Ascending aorta (tissue), 2 donors: Measurements from ENCODE around the gene SBK2. TPM values are rescaled to one million over a fixed set of nuclear protein-coding genes. Genes with fewer than 3 reads are reported as not detected.
"Not testable (repeated sequence)": the region's sequence is repeated elsewhere in the genome, so short reads cannot be mapped to it uniquely, and the experiment has no call there.

Experiments used
- DNase-seq, 2 donors: peaks; one replicate each; pipeline ENCODE4 v3.0.0-alpha.2; 2019; ENCODE audit warnings: low spot score in 2 of 2
- H3K27ac ChIP-seq, 2 donors: fragments of 200-600 bp; sonication (generic); one replicate each; pipeline ENCODE4 v1.5.1; 2016 to 2017; ENCODE audit warnings: mild to moderate bottlenecking in 1 of 2
- H3K27me3 ChIP-seq: fragments of 200-600 bp; sonication (generic); one replicate; pipeline ENCODE4 v1.5.1; 2017
- H3K36me3 ChIP-seq, 2 donors: fragments of 200-600 bp; sonication (generic); one replicate each; pipeline ENCODE4 v1.5.1; 2016
- H3K4me1 ChIP-seq, 2 donors: fragments of 200-600 bp; sonication (generic); one replicate each; pipeline ENCODE4 v1.5.1; 2016 to 2017; ENCODE audit warnings: mild to moderate bottlenecking in 1 of 2
- H3K4me3 ChIP-seq, 2 donors: fragments of 200-600 bp; sonication (generic); one replicate each; pipeline ENCODE4 v1.5.1; 2016 to 2017; ENCODE audit warnings: mild to moderate bottlenecking in 1 of 2
- H3K9me3 ChIP-seq, 2 donors: fragments of 200-600 bp; sonication (generic); one replicate each; pipeline ENCODE4 v1.5.1; 2016
- intact Hi-C: fragments of 100-400 bp; cut with DNase I; formaldehyde crosslinking; loops from one replicate; pipeline ENCODE4 v1.15.1; 2023
- total RNA-seq: library from RNA; depleted of rRNA; stranded (reverse); fragments of >200 nt; gene quantifications from one replicate; pipeline ENCODE4 v1.1.0, GENCODE V29; 2016
- TF ChIP-seq, protein P1 (sequence below), 3 experiments: fragments of 200-600 bp in 2 of 3; fragments of 450-650 bp in 1 of 3; sonication (generic) in 2 of 3; IDR thresholded peaks; one replicate each; pipeline ENCODE4 v1.5.1; 2016 to 2019; ENCODE audit warnings: antibody characterized with exemption in 3 of 3, mild to moderate bottlenecking in 1 of 3, moderate library complexity in 1 of 3

SBK2 gene
- total RNA-seq, 1 donor from 2014 or later = not detected

DNA sequence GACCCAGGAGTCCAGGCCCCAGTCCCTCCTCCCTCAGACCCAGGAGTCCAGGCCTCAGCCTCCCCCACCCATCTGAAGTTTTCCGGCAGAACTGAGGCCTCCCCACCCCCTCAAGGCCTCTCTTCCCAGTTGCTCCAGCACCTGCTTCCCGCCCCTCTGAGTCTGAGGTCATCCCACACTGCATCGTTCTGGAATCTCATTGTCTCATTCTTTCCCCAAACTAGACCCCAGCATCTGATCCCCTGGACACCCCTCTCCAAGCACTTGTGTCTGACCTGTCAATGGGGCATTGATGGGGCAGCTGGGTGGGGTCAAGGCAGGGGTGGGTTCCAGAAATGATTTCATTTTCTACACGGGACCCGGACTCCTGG, 793 bp upstream of the SBK2 start:
- no peaks in the 10 kb centered on the region for H3K27me3 ChIP-seq
- intact Hi-C loops = no loop called here
- TF ChIP-seq, protein P1, sequence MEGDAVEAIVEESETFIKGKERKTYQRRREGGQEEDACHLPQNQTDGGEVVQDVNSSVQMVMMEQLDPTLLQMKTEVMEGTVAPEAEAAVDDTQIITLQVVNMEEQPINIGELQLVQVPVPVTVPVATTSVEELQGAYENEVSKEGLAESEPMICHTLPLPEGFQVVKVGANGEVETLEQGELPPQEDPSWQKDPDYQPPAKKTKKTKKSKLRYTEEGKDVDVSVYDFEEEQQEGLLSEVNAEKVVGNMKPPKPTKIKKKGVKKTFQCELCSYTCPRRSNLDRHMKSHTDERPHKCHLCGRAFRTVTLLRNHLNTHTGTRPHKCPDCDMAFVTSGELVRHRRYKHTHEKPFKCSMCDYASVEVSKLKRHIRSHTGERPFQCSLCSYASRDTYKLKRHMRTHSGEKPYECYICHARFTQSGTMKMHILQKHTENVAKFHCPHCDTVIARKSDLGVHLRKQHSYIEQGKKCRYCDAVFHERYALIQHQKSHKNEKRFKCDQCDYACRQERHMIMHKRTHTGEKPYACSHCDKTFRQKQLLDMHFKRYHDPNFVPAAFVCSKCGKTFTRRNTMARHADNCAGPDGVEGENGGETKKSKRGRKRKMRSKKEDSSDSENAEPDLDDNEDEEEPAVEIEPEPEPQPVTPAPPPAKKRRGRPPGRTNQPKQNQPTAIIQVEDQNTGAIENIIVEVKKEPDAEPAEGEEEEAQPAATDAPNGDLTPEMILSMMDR (IDR thresholded peaks at IDR 0.05) = no peak
- H3K4me1 ChIP-seq = no peaks in the 10 kb centered on the region
- no peak for DNase-seq
- no peak overlapping the region for H3K4me3 ChIP-seq
- H3K27ac ChIP-seq = no peak overlapping the region
- H3K36me3 ChIP-seq = no peaks in the 10 kb centered on the region
- H3K9me3 ChIP-seq = no peaks in the 10 kb centered on the region

GRCh38 chr19:55536366-55536765, 567 bp downstream of the SBK2 start:
- TF ChIP-seq, protein P1 (IDR thresholded peaks at IDR 0.05) = no peak
- no peaks in the 10 kb centered on the region for H3K27me3 ChIP-seq
- no peak for DNase-seq
- no peaks in the 10 kb centered on the region for H3K4me1 ChIP-seq
- no peak overlapping the region for H3K27ac ChIP-seq
- no peak overlapping the region for H3K4me3 ChIP-seq
- intact Hi-C loops = no loop called here
- no peaks in the 10 kb centered on the region for H3K9me3 ChIP-seq
- H3K36me3 ChIP-seq = no peaks in the 10 kb centered on the region

- Histone ChIP-seq H3K36me3 (no peaks in the 10 kb centered on the region), H3K9me3 (no peaks in the 10 kb centered on the region), H3K27ac (no peak overlapping the region), H3K4me1 (no peaks in the 10 kb centered on the region), H3K4me3 (no peak overlapping the region), H3K27me3 (no peaks in the 10 kb centered on the region)
- TF ChIP-seq, protein P1 (IDR thresholded peaks at IDR 0.05) = no peak
- DNase-seq = no peak
- intact Hi-C loops = no loop called here
Observed at GRCh38 chr19:55535965-55536350, 975 bp downstream of the SBK2 start.

DNA sequence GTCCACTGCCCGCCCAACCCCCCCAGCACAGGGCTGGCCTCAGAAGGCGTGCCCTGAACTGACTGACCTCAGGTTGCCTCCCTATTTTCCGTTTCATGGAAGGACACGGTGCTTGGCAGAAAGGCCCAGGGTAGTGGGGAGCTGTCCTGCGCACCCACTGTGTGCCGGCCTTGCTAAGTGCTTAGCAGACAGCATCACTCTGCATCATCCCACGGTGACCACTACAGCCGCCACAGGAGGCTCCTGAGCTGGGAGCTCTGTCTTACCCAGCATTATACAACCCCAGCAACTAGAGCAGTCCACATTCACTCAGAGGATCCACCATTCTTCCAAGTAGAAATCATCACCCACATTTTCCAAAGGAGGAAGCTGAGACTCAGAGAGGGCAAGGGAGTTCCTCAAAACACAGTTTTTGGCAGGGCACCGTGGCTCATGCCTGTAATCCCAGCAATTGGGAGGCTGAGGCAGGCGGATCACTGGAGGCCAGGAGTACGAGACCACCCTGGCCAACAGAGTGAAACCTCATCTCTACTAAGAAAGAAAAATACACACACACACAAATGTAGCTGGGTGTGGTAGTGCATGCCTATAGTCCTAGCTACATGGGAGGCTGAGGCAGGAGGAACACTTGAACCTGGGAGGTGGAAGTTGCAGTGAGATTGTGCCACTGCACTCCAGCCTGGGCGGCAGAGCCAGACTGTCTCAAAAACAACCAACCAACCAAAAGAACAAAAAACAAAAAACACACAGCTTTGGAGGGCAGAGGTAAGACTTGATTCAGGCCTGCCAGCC, 1.6 kb downstream of the SBK2 start:
- H3K4me1 ChIP-seq = no peaks in the 10 kb centered on the region
- intact Hi-C loops = no loop called here
- H3K4me3 ChIP-seq = no peak overlapping the region
- DNase-seq = no peak
- no peaks in the 10 kb centered on the region for H3K9me3 ChIP-seq
- TF ChIP-seq, protein P1 (IDR thresholded peaks at IDR 0.05) = no peak
- H3K27ac ChIP-seq = no peak overlapping the region
- H3K36me3 ChIP-seq = no peaks in the 10 kb centered on the region
- no peaks in the 10 kb centered on the region for H3K27me3 ChIP-seq

- H3K4me3 ChIP-seq, H3K27ac ChIP-seq, H3K27me3 ChIP-seq, H3K9me3 ChIP-seq, DNase-seq, H3K4me1 ChIP-seq, intact Hi-C loops, H3K36me3 ChIP-seq: not testable (repeated sequence)
Observed at GRCh38 chr19:55534280-55534679, 2.7 kb downstream of the SBK2 start.

GRCh38 chr19:55530996-55531395, 5.9 kb downstream of the SBK2 start:
- intact Hi-C loops = no loop called here
- DNase-seq = no peak
- no peak overlapping the region for H3K4me3 ChIP-seq
- peaks cover 0 to 4% of the 10 kb centered on the region in 2 donors for H3K4me1 ChIP-seq
- TF ChIP-seq, protein P1 (IDR thresholded peaks at IDR 0.05) = no peak
- no peaks in the 10 kb centered on the region for H3K36me3 ChIP-seq
- no peak overlapping the region for H3K27ac ChIP-seq
- peaks cover 12% of the 10 kb centered on the region for H3K27me3 ChIP-seq
- no peaks in the 10 kb centered on the region for H3K9me3 ChIP-seq
